CD4-positive, alpha-beta T cell treated with Interleukin-15 for 4 hours (primary cell): ENCODE measurements around the gene ABCA5.
"Not testable (repeated sequence)": the region's sequence is repeated elsewhere in the genome, so short reads cannot be mapped to it uniquely, and the experiment has no call there.

Source experiments
- DNase-seq: peaks from one replicate; pipeline ENCODE4 v3.0.0-alpha.2; 2020; ENCODE audit warnings: low spot score

The ABCA5 gene

DNA sequence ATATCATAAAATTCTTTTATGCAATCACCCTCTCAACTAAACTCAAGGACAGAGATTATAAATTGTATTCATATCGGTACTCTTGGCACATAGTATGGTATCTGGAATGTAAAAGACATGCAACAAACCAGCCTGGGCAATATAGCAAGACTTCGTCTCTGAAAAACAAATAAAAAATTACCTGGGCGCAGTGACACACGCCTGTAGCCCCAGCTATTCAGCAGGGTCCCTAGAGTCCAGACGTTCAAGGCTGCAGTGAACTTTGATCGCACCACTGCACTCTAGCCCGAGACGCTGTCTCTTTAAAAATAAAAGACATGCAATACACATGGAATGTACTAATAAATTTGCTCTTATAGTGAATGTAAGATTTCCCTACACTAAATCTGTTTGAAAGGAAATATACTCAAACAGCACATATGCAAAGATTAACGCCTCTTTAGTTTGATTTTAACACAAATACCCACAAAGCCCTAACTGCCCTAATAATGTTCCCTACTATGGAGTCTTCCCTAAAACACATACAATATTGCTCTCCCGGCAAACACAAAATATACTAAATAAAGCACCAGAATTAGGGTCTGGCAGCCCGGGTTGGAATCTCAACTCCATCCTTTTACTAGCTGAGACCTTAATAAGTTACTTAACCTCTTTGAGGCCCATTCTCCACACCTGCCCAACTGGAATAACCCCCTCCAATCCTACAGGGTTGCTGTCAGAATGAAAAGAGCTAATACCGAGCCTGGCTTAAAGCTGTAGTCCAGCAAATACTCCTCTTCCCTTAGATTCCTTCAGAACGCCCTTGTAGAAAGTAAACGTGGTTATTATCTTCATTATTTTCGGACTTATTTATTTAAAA is 1.2 kb downstream of the ABCA5 start:
- no peak for DNase-seq

- DNase-seq: no peak
Measured at GRCh38 chr17:69323806-69324205, 3.1 kb downstream of the ABCA5 start.

DNA sequence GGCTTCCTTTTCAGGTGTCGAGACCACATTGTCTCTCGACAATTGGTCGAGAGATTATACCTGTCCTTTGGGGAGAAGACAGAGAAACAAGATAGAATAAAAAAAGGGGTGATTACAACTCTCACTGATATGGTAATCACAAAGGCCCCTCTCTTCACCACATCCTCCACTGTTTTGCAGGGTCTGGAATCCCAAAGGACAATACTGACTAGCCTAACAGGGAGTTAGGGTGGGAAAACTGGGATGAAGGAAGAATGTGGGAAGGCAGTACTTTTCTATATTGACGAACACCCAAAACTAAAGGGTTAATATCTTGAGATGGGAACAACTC is 6.1 kb downstream of the ABCA5 start:
- DNase-seq: no peak

GRCh38 chr17:69320210-69320907 is 6.6 kb downstream of the ABCA5 start:
- DNase-seq: no peak

GRCh38 chr17:69317625-69318024 is 9.3 kb downstream of the ABCA5 start:
- no peak for DNase-seq

GRCh38 chr17:69314246-69315065 is 12.5 kb downstream of the ABCA5 start:
- no peak for DNase-seq

- DNase-seq: no peak
Measured at GRCh38 chr17:69305177-69305576, 21.8 kb downstream of the ABCA5 start.

DNA sequence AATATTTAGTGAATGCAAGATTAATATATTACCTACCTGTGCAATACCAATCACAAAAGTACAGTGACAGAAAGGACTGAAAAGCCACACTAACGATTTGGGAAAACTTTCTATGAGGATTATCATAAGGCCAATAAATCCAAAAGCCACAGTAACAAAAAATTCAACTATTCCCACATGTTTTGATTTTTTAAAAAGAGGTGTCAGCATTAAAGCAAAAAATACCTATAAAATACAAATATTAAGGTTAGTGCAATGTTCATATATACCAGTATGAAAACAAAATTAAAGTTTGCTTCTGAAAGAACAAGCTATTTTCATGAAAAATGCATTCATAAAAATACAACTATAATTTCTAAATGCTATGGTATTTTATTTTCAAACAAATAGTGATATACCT is 24.3 kb downstream of the ABCA5 start:
- no peak for DNase-seq

DNA sequence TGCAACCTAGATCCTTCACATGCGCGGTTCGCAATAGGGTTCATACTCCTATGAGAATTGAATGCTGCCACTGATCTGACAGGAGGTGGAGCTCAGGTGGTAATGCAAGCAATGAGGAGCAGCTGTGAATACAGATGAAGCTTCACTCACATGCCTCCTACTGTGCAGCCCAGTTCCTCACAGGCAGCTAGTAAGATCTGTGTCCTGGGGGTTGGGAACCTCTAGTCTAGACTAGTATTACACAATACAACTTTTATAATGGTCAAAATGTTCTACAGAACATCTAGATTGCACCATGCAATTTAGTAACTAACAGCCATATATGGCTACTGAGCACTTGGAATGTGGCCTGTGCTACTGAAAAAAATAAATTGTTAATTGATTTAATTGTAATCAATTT is 26.7 kb downstream of the ABCA5 start:
- no peak for DNase-seq

- not testable (repeated sequence) for DNase-seq
Measured at GRCh38 chr17:69298120-69298722, 28.7 kb downstream of the ABCA5 start.

- no peak for DNase-seq
Measured at GRCh38 chr17:69287168-69287567, 39.8 kb downstream of the ABCA5 start.

- DNase-seq: no peak
Measured at GRCh38 chr17:69286257-69286656, 40.7 kb downstream of the ABCA5 start.

- DNase-seq: no peak
Measured at GRCh38 chr17:69284646-69285045, 42.3 kb downstream of the ABCA5 start.

DNA sequence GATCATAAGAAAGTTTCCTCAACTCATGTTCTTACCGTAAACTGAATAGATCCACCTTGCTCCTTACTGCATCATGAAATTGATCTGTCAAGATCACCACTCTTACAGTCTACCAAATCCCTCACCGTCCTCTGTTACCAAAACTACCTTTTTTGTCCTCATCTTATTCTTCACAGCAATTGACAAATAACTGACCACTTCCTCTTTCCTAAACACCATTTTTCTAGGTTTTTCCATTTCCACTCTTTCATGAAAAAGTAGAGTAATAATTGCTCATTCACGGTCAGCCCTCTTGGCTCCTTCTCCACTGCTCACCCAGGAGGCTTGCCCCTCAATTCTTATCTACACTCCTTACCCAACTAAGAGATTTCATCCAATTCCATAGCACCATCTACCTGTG is 44.9 kb downstream of the ABCA5 start:
- DNase-seq: no peak

GRCh38 chr17:69276279-69276678 is 50.7 kb downstream of the ABCA5 start:
- DNase-seq: not testable (repeated sequence)

GRCh38 chr17:69275751-69276150 is 51.2 kb downstream of the ABCA5 start:
- no peak for DNase-seq

DNA sequence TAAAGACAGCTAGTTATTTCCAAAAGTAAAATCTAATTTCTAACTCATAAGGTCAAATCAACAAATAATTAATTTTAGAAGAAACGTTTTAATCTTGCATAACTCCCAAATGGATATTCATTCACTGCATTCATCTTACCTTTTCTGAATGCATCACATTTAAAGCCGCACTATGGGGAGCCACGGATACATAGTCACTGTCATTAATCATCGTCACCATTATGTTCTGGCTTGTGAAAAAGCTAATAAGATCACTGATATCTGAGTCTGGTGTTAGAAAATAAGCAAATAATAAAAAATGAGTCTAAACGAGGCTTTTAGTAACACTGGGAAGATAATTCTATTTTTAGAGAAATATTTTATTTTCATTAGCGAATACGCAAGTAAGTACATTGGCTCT is 55.9 kb downstream of the ABCA5 start:
- no peak for DNase-seq

DNA sequence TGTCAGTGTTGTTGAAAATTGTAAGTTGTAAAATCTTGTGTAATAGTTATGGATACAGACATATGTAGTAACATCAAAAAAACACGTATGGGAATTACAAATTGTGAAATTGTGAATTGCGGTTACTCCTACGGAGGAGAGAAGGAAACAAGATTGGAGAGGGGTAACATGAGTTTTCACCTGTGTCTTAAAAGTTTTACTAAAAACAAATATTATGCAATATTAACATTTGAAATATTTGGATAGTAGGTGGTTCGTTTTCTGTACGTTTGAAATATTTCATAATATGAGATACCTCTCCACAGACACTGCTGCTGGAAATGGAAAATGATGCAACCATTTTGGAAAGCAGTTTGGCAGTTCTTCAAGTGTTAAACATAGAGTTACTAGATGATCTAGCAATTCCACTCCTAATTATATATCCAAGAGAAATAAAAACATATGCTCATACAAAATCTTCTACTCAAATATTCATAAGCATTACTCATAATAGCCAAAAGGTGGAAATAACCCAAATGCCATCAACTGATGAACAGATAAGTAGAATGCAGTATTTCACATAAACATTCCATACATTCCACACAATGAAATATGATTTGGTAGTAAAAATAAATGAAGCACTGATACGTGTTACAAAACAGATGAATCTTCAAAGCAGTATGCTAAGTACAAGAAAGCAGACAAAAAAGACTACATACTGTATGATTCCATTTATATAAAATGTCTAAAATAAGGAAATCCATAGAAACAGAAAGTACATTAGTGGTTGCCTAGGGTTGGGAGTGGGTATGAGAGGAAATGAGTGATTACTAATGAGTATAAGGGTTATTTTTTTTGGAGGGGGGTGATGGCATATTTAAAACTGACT is 57.6 kb downstream of the ABCA5 start:
- no peak for DNase-seq

GRCh38 chr17:69268543-69269014 is 58.4 kb downstream of the ABCA5 start:
- DNase-seq: no peak

GRCh38 chr17:69267219-69267618 is 59.7 kb downstream of the ABCA5 start:
- no peak for DNase-seq

DNA sequence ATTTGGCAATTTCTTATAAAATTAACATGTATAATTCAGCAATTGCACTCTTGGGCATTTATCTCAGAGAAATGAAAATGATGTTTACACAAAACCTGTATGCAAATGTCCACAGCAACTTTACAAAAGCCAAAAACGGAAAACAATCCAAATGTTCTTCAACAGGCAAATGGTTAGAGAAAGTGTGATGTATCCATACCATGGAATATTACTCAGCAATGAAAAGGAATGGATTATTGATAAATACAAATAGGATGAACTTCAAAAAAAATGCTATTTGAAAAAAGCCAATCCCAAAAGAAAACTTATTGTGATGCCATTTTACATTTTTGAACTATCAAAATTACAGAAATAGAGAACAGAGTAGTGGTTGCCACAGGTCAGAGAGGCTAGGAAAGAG is 61.1 kb downstream of the ABCA5 start:
- DNase-seq: no peak
